Peyer's patch (tissue), 4 donors: ENCODE results near the gene TACSTD2. TPM values are rescaled to one million over a fixed set of nuclear protein-coding genes. Genes with fewer than 3 reads are reported as not detected.
"Not testable (repeated sequence)": the region's sequence is repeated elsewhere in the genome, so short reads cannot be mapped to it uniquely, and the experiment has no call there.

ENCODE experiments used
- DNase-seq, 3 donors: peaks; one replicate each; pipeline ENCODE4 v3.0.0-alpha.2; 2017 to 2019
- H3K27ac ChIP-seq, 4 donors: fragments of 200-600 bp; sonication (generic); one replicate each; pipeline ENCODE4 v1.5.1; 2016 to 2019
- H3K27me3 ChIP-seq, 2 donors: fragments of 200-600 bp; sonication (generic); one replicate each; pipeline ENCODE4 v1.5.1; 2019
- H3K36me3 ChIP-seq, 3 donors: fragments of 200-600 bp; sonication (generic); one replicate each; pipeline ENCODE4 v1.5.1; 2016 to 2019
- H3K4me1 ChIP-seq, 4 donors: fragments of 200-600 bp; sonication (generic); one replicate each; pipeline ENCODE4 v1.5.1; 2016 to 2019
- H3K4me3 ChIP-seq, 4 donors: fragments of 200-600 bp; sonication (generic); 1 replicate in 3 of 4; 2 replicates in 1 of 4; pipeline ENCODE4 v1.5.1; 2016 to 2019; ENCODE audit warnings: mild to moderate bottlenecking in 1 of 4
- H3K9me3 ChIP-seq, 4 donors: fragments of 200-600 bp; sonication (generic); one replicate each; pipeline ENCODE4 v1.5.1; 2016 to 2019; ENCODE audit warnings: mild to moderate bottlenecking in 1 of 4
- POLR2A ChIP-seq, 2 donors: fragments of 450-650 bp; IDR thresholded peaks; one replicate each; pipeline ENCODE4 v1.5.1; 2017; ENCODE audit warnings: antibody characterized with exemption in 2 of 2, mild to moderate bottlenecking in 2 of 2, moderate library complexity in 2 of 2
- total RNA-seq, 4 donors: library from RNA; depleted of rRNA; stranded (reverse); fragments of >200 nt; gene quantifications; one replicate each; pipeline ENCODE4 v1.1.0, GENCODE V29; 2016
- TF ChIP-seq, protein P1 (sequence below), 6 experiments: fragments of 450-650 bp in 4 of 6; fragments of 200-600 bp in 2 of 6; sonication (generic) in 1 of 6; IDR thresholded peaks; one replicate each; pipeline ENCODE4 v1.5.1; 2017 to 2019; ENCODE audit warnings: antibody characterized with exemption in 6 of 6, mild to moderate bottlenecking in 3 of 6, moderate library complexity in 1 of 6

The TACSTD2 gene, protein sequence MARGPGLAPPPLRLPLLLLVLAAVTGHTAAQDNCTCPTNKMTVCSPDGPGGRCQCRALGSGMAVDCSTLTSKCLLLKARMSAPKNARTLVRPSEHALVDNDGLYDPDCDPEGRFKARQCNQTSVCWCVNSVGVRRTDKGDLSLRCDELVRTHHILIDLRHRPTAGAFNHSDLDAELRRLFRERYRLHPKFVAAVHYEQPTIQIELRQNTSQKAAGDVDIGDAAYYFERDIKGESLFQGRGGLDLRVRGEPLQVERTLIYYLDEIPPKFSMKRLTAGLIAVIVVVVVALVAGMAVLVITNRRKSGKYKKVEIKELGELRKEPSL
- under 1 TPM in 2 of 4 donors, not detected in 2; 0.47 to 0.70 TPM for total RNA-seq

DNA sequence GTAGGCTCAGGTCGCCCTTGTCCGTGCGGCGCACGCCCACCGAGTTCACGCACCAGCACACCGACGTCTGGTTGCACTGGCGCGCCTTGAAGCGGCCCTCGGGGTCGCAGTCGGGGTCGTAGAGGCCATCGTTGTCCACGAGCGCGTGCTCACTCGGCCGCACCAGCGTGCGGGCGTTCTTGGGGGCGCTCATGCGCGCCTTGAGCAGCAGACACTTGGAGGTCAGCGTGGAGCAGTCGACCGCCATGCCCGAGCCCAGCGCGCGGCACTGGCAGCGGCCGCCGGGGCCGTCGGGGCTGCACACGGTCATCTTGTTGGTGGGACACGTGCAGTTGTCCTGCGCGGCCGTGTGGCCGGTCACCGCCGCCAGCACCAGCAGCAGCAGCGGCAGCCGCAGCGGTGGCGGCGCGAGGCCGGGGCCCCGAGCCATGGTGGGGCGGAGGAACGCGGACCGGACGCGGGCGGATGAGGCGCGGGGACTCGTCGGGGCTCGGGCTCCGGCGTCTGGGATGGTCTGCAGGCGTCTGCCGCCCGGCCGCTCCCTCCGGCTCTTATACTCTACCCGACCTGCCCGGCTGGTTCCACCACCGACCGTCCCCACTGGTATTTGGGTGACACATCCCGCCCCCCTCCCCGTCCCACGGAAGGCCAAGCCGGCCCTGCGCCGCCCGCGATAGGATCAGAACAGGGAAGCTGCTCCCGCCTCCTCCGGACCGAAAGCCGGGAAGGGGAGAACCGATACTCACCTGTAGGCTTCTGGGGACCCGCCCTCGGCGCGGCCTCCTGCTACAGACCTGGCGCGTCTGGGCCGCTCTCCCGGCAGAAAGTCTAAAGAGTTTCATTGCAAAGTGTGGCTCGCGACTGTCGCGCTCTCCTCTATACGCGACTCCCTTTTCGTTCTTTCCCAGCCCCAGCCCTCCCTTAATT, at the start of gene TACSTD2:
TACSTD2 (minus strand) TSS at position 526 of the 927 bp plus-strand sequence; CDS start at position 430, 96 bp downstream.
- Histone ChIP-seq H3K9me3 (no peaks in the 10 kb centered on the region), H3K27ac (peak within 1 kb of the TSS in 1 of 4 donors; percentile 5), H3K27me3 (peaks cover 0 to 22% of the 10 kb centered on the region in 2 donors), H3K4me3 (peak within 1 kb of the TSS; percentile 25 to 55 (median 36)), H3K36me3 (no peaks in the 10 kb centered on the region), H3K4me1 (peaks cover 0 to 15% (median 5%) of the 10 kb centered on the region in 4 donors)
- TF ChIP-seq POLR2A (IDR thresholded peaks at IDR 0.05), result no peak
- TF ChIP-seq, protein P1, sequence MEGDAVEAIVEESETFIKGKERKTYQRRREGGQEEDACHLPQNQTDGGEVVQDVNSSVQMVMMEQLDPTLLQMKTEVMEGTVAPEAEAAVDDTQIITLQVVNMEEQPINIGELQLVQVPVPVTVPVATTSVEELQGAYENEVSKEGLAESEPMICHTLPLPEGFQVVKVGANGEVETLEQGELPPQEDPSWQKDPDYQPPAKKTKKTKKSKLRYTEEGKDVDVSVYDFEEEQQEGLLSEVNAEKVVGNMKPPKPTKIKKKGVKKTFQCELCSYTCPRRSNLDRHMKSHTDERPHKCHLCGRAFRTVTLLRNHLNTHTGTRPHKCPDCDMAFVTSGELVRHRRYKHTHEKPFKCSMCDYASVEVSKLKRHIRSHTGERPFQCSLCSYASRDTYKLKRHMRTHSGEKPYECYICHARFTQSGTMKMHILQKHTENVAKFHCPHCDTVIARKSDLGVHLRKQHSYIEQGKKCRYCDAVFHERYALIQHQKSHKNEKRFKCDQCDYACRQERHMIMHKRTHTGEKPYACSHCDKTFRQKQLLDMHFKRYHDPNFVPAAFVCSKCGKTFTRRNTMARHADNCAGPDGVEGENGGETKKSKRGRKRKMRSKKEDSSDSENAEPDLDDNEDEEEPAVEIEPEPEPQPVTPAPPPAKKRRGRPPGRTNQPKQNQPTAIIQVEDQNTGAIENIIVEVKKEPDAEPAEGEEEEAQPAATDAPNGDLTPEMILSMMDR (IDR thresholded peaks at IDR 0.05), result no peak
- DNase-seq, result peak in 2 of 3 donors; percentile 52 to 62

DNA sequence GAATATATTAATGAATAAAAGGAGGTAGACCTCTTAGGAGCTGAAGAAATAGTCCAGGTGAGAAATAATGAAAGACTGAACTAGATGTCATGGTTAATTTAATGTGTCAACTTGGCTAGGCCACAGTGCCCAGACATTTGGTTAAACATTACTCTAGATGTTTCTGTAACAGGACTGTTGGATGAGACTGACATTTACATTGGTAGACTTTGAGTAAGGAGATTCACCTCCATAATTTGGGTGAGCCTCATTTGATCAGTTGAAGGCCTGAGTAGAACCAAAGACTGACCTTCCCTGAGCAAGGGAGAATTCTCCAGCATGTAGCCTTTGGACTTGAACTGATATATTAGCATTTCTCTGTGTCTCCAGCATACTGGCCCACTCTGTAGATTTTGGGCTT, 49.2 kb upstream of the TACSTD2 start:
- no peak for DNase-seq
- no peaks in the 10 kb centered on the region for H3K27me3 ChIP-seq
- H3K4me3 ChIP-seq, result no peak overlapping the region
- no peak overlapping the region for H3K27ac ChIP-seq
- TF ChIP-seq POLR2A (IDR thresholded peaks at IDR 0.05), result no peak
- TF ChIP-seq, protein P1 (IDR thresholded peaks at IDR 0.05), result no peak
- no peaks in the 10 kb centered on the region for H3K36me3 ChIP-seq
- no peaks in the 10 kb centered on the region for H3K4me1 ChIP-seq
- H3K9me3 ChIP-seq, result no peaks in the 10 kb centered on the region

DNA sequence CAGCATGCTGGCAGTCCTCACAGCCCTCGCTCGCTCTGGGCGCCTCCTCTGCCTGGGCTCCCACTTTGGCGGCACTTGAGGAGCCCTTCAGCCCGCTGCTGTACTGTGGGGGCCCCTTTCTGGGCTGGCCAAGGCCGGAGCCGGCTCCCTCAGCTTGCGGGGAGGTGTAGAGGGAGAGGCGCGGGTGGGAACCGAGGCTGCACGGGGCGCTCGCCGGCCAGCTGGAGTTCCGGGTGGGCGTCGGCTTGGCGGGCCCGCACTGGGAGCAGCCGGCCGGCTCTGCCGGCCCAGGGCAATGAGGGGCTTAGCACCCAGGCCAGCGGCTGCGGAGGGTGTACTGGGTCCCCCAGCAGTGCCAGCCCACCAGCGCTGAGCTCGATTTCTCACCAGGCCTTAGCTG, 46.2 kb upstream of the TACSTD2 start:
- not testable (repeated sequence) for H3K9me3 ChIP-seq, H3K4me1 ChIP-seq, DNase-seq, H3K4me3 ChIP-seq, H3K27ac ChIP-seq, H3K27me3 ChIP-seq, H3K36me3 ChIP-seq

DNA sequence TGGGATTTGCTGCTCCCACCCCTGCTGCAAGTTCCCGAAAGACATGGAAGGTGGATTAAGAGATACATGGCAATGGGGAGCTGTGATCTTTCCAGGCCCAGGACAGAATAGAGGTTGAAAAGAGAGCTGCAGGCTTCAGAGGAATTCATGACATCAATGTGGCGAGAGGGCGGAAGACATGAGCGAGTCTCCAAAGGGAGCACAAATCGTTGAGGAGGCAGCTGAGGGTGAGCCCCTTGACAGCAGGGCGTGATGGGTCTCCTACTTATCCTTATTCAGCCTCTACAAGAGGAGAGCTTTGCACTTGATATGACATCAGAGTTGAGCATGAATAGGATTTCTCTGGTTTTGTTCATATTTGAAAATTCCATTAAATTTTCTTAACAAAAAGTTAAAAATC, 45.5 kb upstream of the TACSTD2 start:
- DNase-seq, result no peak
- no peaks in the 10 kb centered on the region for H3K9me3 ChIP-seq
- H3K27me3 ChIP-seq, result no peaks in the 10 kb centered on the region
- H3K4me3 ChIP-seq, result no peak overlapping the region
- H3K36me3 ChIP-seq, result no peaks in the 10 kb centered on the region
- no peak overlapping the region for H3K27ac ChIP-seq
- TF ChIP-seq POLR2A (IDR thresholded peaks at IDR 0.05), result no peak
- TF ChIP-seq, protein P1 (IDR thresholded peaks at IDR 0.05), result no peak
- H3K4me1 ChIP-seq, result no peaks in the 10 kb centered on the region

DNA sequence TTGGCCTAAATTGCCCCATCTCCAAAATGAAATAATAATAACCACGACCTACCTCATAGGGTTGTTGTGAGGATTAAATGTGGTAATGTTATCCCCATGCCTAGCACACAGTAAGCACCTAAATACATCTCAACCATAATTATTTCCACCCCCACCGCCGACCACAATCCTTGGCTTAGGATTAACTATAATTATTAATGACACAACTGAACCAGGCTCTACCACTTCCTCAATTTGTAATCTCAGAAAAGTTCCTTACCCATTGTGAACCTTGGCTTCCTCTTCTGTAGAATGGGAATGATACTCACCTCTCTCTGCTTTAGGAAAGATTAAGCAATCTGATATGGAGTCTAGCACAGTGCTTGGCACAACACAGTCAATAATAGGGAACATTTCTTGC, 44.3 kb upstream of the TACSTD2 start:
- Histone ChIP-seq H3K4me1 (no peaks in the 10 kb centered on the region), H3K27me3 (no peaks in the 10 kb centered on the region), H3K9me3 (no peaks in the 10 kb centered on the region), H3K4me3 (no peak overlapping the region), H3K27ac (no peak overlapping the region), H3K36me3 (no peaks in the 10 kb centered on the region)
- TF ChIP-seq POLR2A (IDR thresholded peaks at IDR 0.05), result no peak
- TF ChIP-seq, protein P1 (IDR thresholded peaks at IDR 0.05), result no peak
- DNase-seq, result no peak

DNA sequence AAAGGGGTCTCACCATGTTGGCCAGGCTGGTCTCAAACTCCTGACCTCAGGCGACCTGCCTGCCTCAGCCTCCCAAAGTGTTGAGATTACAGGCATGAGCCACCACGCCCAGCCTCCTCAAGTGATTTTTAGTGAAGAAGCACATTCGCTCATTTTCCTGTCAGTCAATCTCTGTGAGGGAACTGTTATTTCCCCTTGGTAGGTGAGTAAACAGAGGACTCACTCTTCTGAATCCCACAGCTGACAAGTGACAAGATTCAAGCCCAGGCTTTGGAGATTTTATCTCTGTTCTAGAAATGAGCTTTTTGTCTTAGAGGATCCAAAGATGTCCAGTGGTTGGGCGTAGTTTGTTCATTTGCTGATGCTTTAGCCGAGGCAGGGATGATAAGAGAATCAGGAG, 43.9 kb upstream of the TACSTD2 start:
- TF ChIP-seq, protein P1 (IDR thresholded peaks at IDR 0.05), result no peak
- TF ChIP-seq POLR2A (IDR thresholded peaks at IDR 0.05), result no peak
- H3K27ac ChIP-seq, result no peak overlapping the region
- H3K27me3 ChIP-seq, result no peaks in the 10 kb centered on the region
- H3K4me3 ChIP-seq, result no peak overlapping the region
- H3K9me3 ChIP-seq, result no peaks in the 10 kb centered on the region
- no peaks in the 10 kb centered on the region for H3K36me3 ChIP-seq
- no peaks in the 10 kb centered on the region for H3K4me1 ChIP-seq
- DNase-seq, result no peak
